GM18951 (cell line): ENCODE results near the gene PRR15L.
"Not testable (repeated sequence)": the region's sequence is repeated elsewhere in the genome, so short reads cannot be mapped to it uniquely, and the experiment has no call there.

Experiments
- POLR2A ChIP-seq: IDR thresholded peaks from 4 replicates; pipeline ENCODE4 v1.6.1; 2011; ENCODE audit warnings: mild to moderate bottlenecking; ENCODE audit not compliant: insufficient read length, insufficient read depth; ENCODE audit errors: extremely low read depth
- in situ Hi-C: fragments of 300-500 bp; cut with MboI; formaldehyde crosslinking; loops from one replicate; pipeline ENCODE4 v1.12.0; 2022; ENCODE audit warnings: low sequenced_read_pairs, mixed read lengths, inconsistent platforms; ENCODE audit not compliant: unreplicated experiment

The PRR15L gene

DNA sequence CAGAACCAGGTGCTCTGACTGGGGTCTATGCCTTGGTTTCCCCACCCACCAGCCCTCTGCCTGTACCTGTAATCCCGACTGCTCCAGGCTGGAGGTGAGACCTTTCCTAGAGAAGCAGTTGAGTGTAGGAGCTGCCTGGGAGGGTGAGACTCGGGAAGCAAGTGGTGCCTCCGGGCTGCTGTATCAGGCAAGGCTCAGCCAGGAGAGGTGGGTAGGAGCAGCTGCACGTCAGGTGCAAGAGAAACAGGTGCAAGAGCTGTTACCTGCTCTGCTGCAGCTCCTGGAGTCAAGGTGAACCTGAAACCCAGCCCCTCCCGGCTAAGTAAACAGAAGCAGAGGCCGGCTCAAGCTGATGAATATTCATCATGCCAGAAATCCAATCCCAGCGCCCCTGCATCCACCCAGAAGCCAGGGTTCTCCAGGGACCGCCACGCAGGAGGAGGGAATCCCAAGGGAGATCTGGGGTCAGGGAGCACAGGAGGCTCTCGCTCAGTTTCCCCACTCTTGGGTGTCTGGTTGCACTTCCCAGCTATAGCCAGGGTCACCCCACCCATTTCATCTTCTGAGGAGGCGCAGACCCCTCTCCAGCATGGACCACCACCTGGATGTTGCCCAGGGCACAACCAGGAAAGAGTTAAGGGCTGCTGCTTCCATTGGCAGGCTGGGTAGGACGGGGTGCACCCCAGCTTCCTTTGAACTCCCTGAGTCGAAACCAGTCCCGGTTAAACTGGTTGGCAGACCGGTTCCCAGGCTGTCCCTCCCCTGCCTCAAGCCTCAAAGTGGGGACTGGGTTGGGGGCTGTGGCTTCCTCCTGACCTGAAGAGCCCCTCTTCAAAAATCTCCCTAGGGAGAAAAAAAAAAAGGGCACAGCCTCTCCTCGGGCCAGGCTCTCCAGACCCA is at the start of gene PRR15L:
TSS of gene PRR15L (minus strand) at position 293 of the 900 bp plus-strand sequence. CDS start 4,649 bp downstream, outside the sequence.
- no peak for TF ChIP-seq POLR2A
- in situ Hi-C loops = no loop called here

- TF ChIP-seq POLR2A = no peak
- in situ Hi-C loops = no loop called here
Measured at GRCh38 chr17:48006936-48007709, 49.4 kb upstream of the PRR15L start.

DNA sequence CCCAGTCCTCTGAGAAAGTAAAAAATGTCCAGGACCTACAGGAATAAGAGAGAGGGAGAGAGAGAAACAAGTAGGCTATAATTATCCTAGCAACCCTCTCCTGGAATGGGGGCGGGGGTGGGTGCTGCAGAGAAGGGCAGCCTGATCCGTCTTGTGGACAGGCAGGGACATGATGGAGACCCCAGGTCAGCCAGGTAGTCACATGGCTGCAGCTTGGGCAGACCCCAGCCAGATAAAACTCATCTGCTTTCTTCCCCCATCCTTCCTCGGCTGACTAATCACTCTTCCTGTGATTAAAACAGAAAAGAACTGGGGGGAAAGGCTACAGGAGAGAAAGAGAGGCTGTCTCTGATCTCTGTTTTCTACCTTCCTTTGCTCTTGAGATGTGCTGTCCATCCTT is 47.3 kb upstream of the PRR15L start:
- in situ Hi-C loops = no loop called here
- TF ChIP-seq POLR2A = no peak

GRCh38 chr17:48003417-48004151 is 45.9 kb upstream of the PRR15L start:
- TF ChIP-seq POLR2A = no peak
- in situ Hi-C loops = no loop called here

GRCh38 chr17:48002916-48003416 is 45.3 kb upstream of the PRR15L start:
- in situ Hi-C loops = no loop called here

GRCh38 chr17:48002266-48002915 is 44.7 kb upstream of the PRR15L start:
- in situ Hi-C loops = no loop called here

More at GRCh38 chr17:48002916-48003416, 45.3 kb upstream of the PRR15L start:
- no peak for TF ChIP-seq POLR2A

DNA sequence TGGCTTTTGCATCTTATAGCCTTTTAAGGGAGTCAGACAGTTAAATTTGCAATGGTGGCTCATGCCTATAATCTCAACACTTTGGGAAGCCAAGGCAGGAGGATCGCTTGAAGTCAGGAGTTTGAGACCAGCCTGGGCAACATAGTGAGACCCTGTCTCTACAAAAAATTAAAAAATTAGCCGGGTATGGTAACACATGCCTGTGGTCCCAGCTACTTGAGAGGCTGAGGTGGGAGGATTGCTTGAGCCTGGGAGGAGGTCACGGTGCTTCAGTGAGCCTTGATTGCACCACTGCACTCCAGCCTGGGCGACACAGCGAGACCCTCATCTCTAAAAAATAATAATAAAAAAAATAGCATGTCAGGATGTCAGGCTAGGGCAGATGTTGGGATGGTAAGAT is 44.0 kb upstream of the PRR15L start:
- in situ Hi-C loops = not testable (repeated sequence)

More at GRCh38 chr17:48002266-48002915, 44.7 kb upstream of the PRR15L start:
- no peak for TF ChIP-seq POLR2A

DNA sequence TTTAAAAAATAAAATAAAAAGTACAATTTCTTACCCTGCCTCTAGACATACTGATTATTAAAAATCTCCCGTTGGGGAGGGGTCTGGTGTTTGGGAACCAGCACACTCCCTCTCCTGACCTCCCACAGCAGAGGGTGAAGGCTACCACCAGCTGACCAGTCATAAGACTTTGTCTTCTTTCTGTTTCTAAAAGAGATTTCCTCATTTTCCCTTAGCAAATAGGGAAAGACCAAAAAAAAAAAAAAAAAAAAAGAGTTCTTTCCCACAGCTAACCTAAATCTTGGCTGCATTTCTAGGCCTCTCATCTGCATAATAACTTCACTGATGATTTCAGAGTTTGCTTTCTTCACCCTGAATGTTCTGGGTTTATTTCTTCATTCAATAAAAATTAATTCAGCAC is 43.5 kb upstream of the PRR15L start:
- in situ Hi-C loops = no loop called here
- TF ChIP-seq POLR2A = no peak

DNA sequence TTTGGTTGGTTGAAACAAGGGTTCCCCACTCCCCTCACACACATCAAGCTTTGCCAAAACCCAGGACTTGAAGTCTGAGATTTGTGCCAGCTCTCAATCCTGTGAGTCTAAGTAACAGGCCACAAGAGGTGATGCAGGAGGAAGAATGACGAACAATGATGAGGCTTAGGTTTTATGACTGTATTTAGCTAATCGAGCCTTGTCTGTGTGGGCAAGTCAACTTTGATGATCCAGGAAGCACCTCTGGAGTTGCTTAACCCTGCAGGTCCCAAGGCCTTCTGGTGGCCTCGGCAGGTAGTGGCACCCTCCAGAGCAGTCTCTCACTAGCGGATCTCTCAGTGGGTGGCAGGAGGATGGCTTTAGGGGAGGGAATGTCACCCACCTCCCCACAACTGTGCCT is 41.9 kb upstream of the PRR15L start:
- no peak for TF ChIP-seq POLR2A
- in situ Hi-C loops = no loop called here

DNA sequence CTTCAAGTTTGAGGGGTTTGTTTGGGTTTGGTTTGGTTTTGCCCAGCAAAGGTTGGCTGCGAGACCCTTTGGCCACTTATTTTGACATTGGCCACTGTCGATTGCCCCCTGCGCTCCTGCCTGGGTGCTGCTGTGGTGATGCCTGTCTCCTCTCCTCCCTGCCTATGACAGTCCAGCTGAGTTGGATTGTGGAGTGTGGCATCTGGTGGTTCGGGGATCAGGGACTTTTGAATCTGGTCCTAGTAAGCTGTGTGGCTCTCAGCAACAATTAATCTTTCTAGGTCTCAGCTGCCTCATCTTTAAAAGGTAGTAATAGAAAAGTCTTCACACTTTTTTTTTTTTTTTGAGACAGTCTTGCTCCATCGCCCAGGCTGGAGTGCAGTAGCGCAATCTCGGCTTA is 40.4 kb upstream of the PRR15L start:
- no peak for TF ChIP-seq POLR2A
- in situ Hi-C loops = no loop called here

- TF ChIP-seq POLR2A = no peak
Measured at GRCh38 chr17:47997586-47997985, 39.9 kb upstream of the PRR15L start.

DNA sequence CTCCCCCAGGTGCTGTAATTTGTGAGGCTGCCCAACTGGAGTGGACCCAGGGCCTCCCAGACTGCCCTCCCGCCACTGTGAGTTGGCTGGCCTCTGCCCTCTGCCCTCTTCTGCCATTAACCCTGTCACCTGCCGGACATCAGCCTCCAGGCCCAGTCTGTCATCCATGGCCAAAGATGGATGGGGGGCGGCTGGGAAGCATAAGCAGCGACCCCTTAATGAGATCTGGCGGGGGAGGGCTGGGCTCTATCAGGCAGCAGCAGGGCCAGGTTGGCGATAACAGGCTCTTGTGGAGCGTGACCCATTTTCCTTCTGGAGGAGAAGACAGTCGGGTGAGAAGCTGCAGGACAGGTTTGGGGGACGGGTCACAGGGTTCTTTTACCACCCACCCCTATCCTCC is 38.5 kb upstream of the PRR15L start:
- in situ Hi-C loops = no loop called here

More at GRCh38 chr17:47997586-47997985, 39.9 kb upstream of the PRR15L start:
- in situ Hi-C loops = no loop called here

More for the DNA sequence above, 38.5 kb upstream of the PRR15L start:
- TF ChIP-seq POLR2A = no peak
